Upper lobe of left lung (tissue), 4 donors: ENCODE measurements around the gene EXOC3.

Experiments
- CTCF ChIP-seq, 6 experiments: fragments of 450-650 bp in 4 of 6; fragments of 200-600 bp in 2 of 6; sonication (generic) in 2 of 6; IDR thresholded peaks; one replicate each; pipeline ENCODE4 v1.5.1; 2016 to 2019; ENCODE audit warnings: antibody characterized with exemption in 6 of 6
- POLR2A ChIP-seq, 4 donors: fragments of 450-650 bp; IDR thresholded peaks; one replicate each; pipeline ENCODE4 v1.5.1; 2016 to 2017; ENCODE audit warnings: antibody characterized with exemption in 4 of 4, mild to moderate bottlenecking in 2 of 4

GRCh38 chr5:404666-405241 is 38.2 kb upstream of the EXOC3 start:
- TF ChIP-seq CTCF (IDR thresholded peaks at IDR 0.05) (no peak), POLR2A (IDR thresholded peaks at IDR 0.05) (no peak)
